H9 (cell line): Measurements from ENCODE around the gene SLC25A39. TPM values are rescaled to one million over a fixed set of nuclear protein-coding genes. Genes with fewer than 3 reads are reported as not detected.

Experiments
- DNase-seq: peaks from one replicate; pipeline ENCODE4 v3.0.0-alpha.2; 2017
- H2AFZ ChIP-seq: one replicate; pipeline ENCODE4 v1.6.1; 2013; ENCODE audit warnings: mild to moderate bottlenecking, low read length, control low read depth, moderate library complexity
- H2AK5ac ChIP-seq: 2 replicates; pipeline ENCODE4 v1.6.1; 2013; ENCODE audit warnings: low read length, control low read depth, mixed read lengths; ENCODE audit not compliant: insufficient read length
- H2BK120ac ChIP-seq: one replicate; pipeline ENCODE4 v1.6.1; 2013; ENCODE audit warnings: low read depth, mild to moderate bottlenecking, low read length, control low read depth, inconsistent platforms; ENCODE audit not compliant: poor library complexity, severe bottlenecking
- H2BK12ac ChIP-seq: 2 replicates; pipeline ENCODE4 v1.6.1; 2013; ENCODE audit warnings: low read length, control low read depth, mixed read lengths, low read depth; ENCODE audit not compliant: insufficient read length
- H2BK15ac ChIP-seq: 2 replicates; pipeline ENCODE4 v1.6.1; 2013; ENCODE audit warnings: low read depth, low read length, control low read depth
- H2BK20ac ChIP-seq: one replicate; pipeline ENCODE4 v1.6.1; 2013; ENCODE audit warnings: low read depth, mild to moderate bottlenecking, low read length, control low read depth, inconsistent platforms; ENCODE audit not compliant: poor library complexity, severe bottlenecking
- H2BK5ac ChIP-seq: 2 replicates; pipeline ENCODE4 v1.6.1; 2013; ENCODE audit warnings: low read length, control low read depth, mixed read lengths; ENCODE audit not compliant: insufficient read length
- H3K14ac ChIP-seq: 2 replicates; pipeline ENCODE4 v1.6.1; 2013; ENCODE audit warnings: low read length, control low read depth; ENCODE audit not compliant: insufficient read depth
- H3K18ac ChIP-seq: 2 replicates; pipeline ENCODE4 v1.6.1; 2013; ENCODE audit warnings: low read depth, mild to moderate bottlenecking, mixed read lengths, low read length, control low read depth; ENCODE audit not compliant: insufficient read length
- H3K23ac ChIP-seq: 2 replicates; pipeline ENCODE4 v1.6.1; 2013; ENCODE audit warnings: low read length, control low read depth, mixed read lengths, low read depth; ENCODE audit not compliant: insufficient read length
- H3K23me2 ChIP-seq: 2 replicates; pipeline ENCODE4 v1.6.1; 2013; ENCODE audit warnings: low read depth, mild to moderate bottlenecking, mixed read lengths, low read length, control low read depth; ENCODE audit not compliant: insufficient read length, poor library complexity, severe bottlenecking
- H3K27ac ChIP-seq: 2 replicates; pipeline ENCODE4 v1.5.1; 2013; ENCODE audit warnings: low read length, control low read depth, mixed read lengths, low read depth; ENCODE audit not compliant: insufficient read length
- H3K27me3 ChIP-seq: 2 replicates; pipeline ENCODE4 v1.6.1; 2013; ENCODE audit warnings: low read length, control low read depth, inconsistent platforms; ENCODE audit not compliant: insufficient read depth
- H3K4ac ChIP-seq: 2 replicates; pipeline ENCODE4 v1.6.1; 2013; ENCODE audit warnings: low read depth, mild to moderate bottlenecking, control low read depth, inconsistent platforms, low read length, moderate library complexity
- H3K4me1 ChIP-seq: 2 replicates; pipeline ENCODE4 v1.6.1; 2013; ENCODE audit warnings: low read length, control low read depth, inconsistent platforms; ENCODE audit not compliant: insufficient read depth
- H3K4me2 ChIP-seq: 2 replicates; pipeline ENCODE4 v1.6.1; 2013; ENCODE audit warnings: low read length, control low read depth, mixed read lengths; ENCODE audit not compliant: insufficient read length, insufficient read depth
- H3K56ac ChIP-seq: 2 replicates; pipeline ENCODE4 v1.6.1; 2013; ENCODE audit warnings: low read depth, mild to moderate bottlenecking, mixed read lengths, low read length, control low read depth; ENCODE audit not compliant: insufficient read length
- H3K79me1 ChIP-seq: 2 replicates; pipeline ENCODE4 v1.6.1; 2013; ENCODE audit warnings: low read depth, mild to moderate bottlenecking, moderate library complexity, low read length, control low read depth, inconsistent platforms; ENCODE audit not compliant: insufficient read depth, poor library complexity, severe bottlenecking
- H3K79me2 ChIP-seq: 2 replicates; pipeline ENCODE4 v1.6.1; 2013; ENCODE audit warnings: low read length, control low read depth, inconsistent platforms; ENCODE audit not compliant: insufficient read depth
- H3K9ac ChIP-seq: 2 replicates; pipeline ENCODE4 v1.6.1; 2013; ENCODE audit warnings: low read length, control low read depth, mixed read lengths; ENCODE audit not compliant: insufficient read length; ENCODE audit errors: extremely low read depth
- H3K9me3 ChIP-seq: one replicate; pipeline ENCODE4 v1.6.1; 2013; ENCODE audit warnings: low read depth, low read length, inconsistent platforms; ENCODE audit not compliant: control insufficient read depth
- H3T11ph ChIP-seq: one replicate; pipeline ENCODE4 v1.6.1; 2013; ENCODE audit warnings: mild to moderate bottlenecking, low read length, control low read depth, inconsistent platforms
- H4K20me1 ChIP-seq: one replicate; pipeline ENCODE4 v1.6.1; 2013; ENCODE audit not compliant: control insufficient read depth, insufficient read length, insufficient read depth
- H4K5ac ChIP-seq: 2 replicates; pipeline ENCODE4 v1.6.1; 2013; ENCODE audit warnings: low read depth, mild to moderate bottlenecking, mixed read lengths, low read length, control low read depth; ENCODE audit not compliant: insufficient read length
- H4K8ac ChIP-seq: replicated peaks from 2 replicates; pipeline ENCODE4 v1.6.1; 2013; ENCODE audit warnings: low read length, control low read depth, mixed read lengths, low read depth; ENCODE audit not compliant: insufficient read length
- H4K91ac ChIP-seq: 2 replicates; pipeline ENCODE4 v1.6.1; 2013; ENCODE audit warnings: low read depth, mild to moderate bottlenecking, moderate library complexity, mixed read lengths, low read length, control low read depth; ENCODE audit not compliant: insufficient read length
- H3K27ac Mint-ChIP-seq, 3 experiments: 2 replicates in 2 of 3; 3 replicates in 1 of 3; pipeline ENCODE4 v1.8.0; 2020 to 2021; ENCODE audit warnings: mixed read lengths in 3 of 3, mild to moderate bottlenecking in 1 of 3, moderate library complexity in 1 of 3
- H3K27me3 Mint-ChIP-seq: 2 replicates; pipeline ENCODE4 v1.8.0; 2021; ENCODE audit warnings: low read depth, mild to moderate bottlenecking, moderate library complexity, mixed read lengths
- H3K36me3 Mint-ChIP-seq, 3 experiments: 2 replicates in 2 of 3; 3 replicates in 1 of 3; pipeline ENCODE4 v1.8.0; 2020 to 2021; ENCODE audit warnings: low read depth in 3 of 3, mixed read lengths in 3 of 3; ENCODE audit not compliant: insufficient read depth in 1 of 3
- H3K4me1 Mint-ChIP-seq, 2 experiments: 2 replicates each; pipeline ENCODE4 v1.8.0; 2020; ENCODE audit warnings: mixed read lengths in 2 of 2
- H3K4me3 Mint-ChIP-seq, 2 experiments: 2 replicates in 1 of 2; 3 replicates in 1 of 2; pipeline ENCODE4 v1.8.0; 2020 to 2021; ENCODE audit warnings: mild to moderate bottlenecking in 2 of 2, mixed read lengths in 2 of 2, moderate library complexity in 1 of 2
- H3K9me3 Mint-ChIP-seq, 2 experiments: 2 replicates in 1 of 2; 3 replicates in 1 of 2; pipeline ENCODE4 v1.8.0; 2020; ENCODE audit warnings: mild to moderate bottlenecking in 2 of 2, mixed read lengths in 2 of 2, moderate library complexity in 1 of 2
- WGBS: extraction: QIAGEN DNeasy Blood & Tissue Kit; methylation state at CpG from one replicate; pipeline ENCODE4 v1.1.7; 2013; ENCODE audit warnings: missing lambda C conversion rate, low lambda C conversion rate, mixed read lengths; ENCODE audit not compliant: insufficient read length; ENCODE audit errors: extremely low coverage; 5-methylcytosine and 5-hydroxymethylcytosine counted together
- total RNA-seq: library from RNA; stranded (reverse); gene quantifications from 2 replicates; pipeline ENCODE4 v1.2.1, GENCODE V29; 2021
- TF ChIP-seq, protein P1 (sequence below): fragments of 200-600 bp; sonication (generic); conservative IDR thresholded peaks from 3 replicates; pipeline ENCODE4 v1.8.0; 2021; ENCODE audit warnings: antibody characterized with exemption, mild to moderate bottlenecking

The SLC25A39 gene
- total RNA-seq, 1 experiment from 2014 or later: 227 TPM

DNA sequence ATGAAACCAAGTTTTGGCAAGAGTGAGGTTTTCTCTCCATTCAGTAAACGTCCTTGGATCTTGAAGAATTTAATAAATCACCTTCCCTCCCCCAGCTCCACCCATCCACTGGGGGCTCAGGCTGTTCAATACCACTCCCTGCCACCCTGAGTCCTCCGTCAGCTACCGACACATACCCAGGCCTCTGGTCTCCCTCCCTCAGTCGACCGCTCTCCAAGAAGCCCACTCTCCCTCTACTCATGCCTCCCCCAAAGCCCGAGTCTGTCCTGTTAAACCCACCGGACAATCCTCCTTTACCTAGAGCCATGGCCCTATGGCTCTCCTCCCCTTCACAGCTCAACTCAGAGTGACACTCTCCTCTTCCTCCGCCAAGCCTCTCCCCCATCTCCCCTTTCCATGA lies 37.0 kb downstream of the SLC25A39 start:
- Histone ChIP-seq H2BK120ac (no peak overlapping the region), H2BK15ac (no peak overlapping the region), H3K4me2 (no peak overlapping the region), H3K18ac (no peak overlapping the region), H2BK20ac (no peak overlapping the region), H3K79me2 (no peaks in the 10 kb centered on the region), H3K79me1 (no peaks in the 10 kb centered on the region), H3K23me2 (no peaks in the 10 kb centered on the region), H3K23ac (no peak overlapping the region), H4K8ac (no peak overlapping the region), H3K56ac (no peak overlapping the region), H2BK5ac (no peak overlapping the region), H3T11ph (no peak overlapping the region), H3K4me1 (no peaks in the 10 kb centered on the region), H3K27me3 (no peaks in the 10 kb centered on the region), H4K5ac (no peak overlapping the region), H3K9me3 (no peaks in the 10 kb centered on the region), H3K4ac (no peak overlapping the region), H2BK12ac (no peak overlapping the region), H3K9ac (no peak overlapping the region), H4K91ac (no peak overlapping the region), H3K14ac (no peak overlapping the region), H2AFZ (no peak overlapping the region), H3K27ac (no peak overlapping the region), H2AK5ac (no peak overlapping the region), H4K20me1 (no peaks in the 10 kb centered on the region)
- Mint-ChIP-seq H3K27me3 (peaks cover 7% of the 10 kb centered on the region), H3K9me3 (no peaks in the 10 kb centered on the region), H3K4me3 (no peak overlapping the region), H3K27ac (peak overlapping the region in 1 of 3 experiments; percentile 15; a peak in 2 of 7 replicates), H3K36me3 (no peaks in the 10 kb centered on the region), H3K4me1 (peaks cover 4 to 6% of the 10 kb centered on the region in 2 experiments; a peak in 3 of 4 replicates)
- no peak for DNase-seq
- WGBS: no CpG with 5 or more reads among the region's 8 CpGs
- TF ChIP-seq, protein P1, sequence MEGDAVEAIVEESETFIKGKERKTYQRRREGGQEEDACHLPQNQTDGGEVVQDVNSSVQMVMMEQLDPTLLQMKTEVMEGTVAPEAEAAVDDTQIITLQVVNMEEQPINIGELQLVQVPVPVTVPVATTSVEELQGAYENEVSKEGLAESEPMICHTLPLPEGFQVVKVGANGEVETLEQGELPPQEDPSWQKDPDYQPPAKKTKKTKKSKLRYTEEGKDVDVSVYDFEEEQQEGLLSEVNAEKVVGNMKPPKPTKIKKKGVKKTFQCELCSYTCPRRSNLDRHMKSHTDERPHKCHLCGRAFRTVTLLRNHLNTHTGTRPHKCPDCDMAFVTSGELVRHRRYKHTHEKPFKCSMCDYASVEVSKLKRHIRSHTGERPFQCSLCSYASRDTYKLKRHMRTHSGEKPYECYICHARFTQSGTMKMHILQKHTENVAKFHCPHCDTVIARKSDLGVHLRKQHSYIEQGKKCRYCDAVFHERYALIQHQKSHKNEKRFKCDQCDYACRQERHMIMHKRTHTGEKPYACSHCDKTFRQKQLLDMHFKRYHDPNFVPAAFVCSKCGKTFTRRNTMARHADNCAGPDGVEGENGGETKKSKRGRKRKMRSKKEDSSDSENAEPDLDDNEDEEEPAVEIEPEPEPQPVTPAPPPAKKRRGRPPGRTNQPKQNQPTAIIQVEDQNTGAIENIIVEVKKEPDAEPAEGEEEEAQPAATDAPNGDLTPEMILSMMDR: no peak
